ENCODE data around the gene ALDH1L1. TPM values are rescaled to one million over a fixed set of nuclear protein-coding genes. Genes with fewer than 3 reads are reported as not detected.

Gene ALDH1L1
- polyA plus RNA-seq, 3 donors = not detected

DNA sequence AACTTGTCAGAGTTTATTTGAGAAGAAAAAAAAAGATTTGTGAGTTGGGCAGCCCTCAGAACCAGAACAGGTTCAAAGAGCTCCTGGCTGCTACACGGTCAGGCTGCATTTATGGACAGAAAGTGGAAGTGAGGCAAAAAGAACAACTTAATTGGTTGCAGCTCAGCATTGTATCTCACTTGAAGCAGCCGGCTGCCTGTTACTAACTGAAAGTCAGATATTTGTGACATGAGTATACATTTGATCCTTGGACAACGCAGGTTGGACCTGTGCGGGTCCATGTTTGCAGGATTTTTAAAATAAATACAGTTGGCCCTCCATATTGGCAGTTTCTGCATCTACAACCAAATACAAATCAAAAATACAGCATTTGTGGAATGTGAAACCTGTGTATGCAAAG is 7.5 kb upstream of the ALDH1L1 start:
- DNase-seq = no peak
- no peaks in the 10 kb centered on the region for H3K4me1 ChIP-seq (ENCODE audit: control insufficient read depth in 1 of 2, insufficient read depth in 2 of 2, low read length in 2 of 2)
- TF ChIP-seq, protein P1, sequence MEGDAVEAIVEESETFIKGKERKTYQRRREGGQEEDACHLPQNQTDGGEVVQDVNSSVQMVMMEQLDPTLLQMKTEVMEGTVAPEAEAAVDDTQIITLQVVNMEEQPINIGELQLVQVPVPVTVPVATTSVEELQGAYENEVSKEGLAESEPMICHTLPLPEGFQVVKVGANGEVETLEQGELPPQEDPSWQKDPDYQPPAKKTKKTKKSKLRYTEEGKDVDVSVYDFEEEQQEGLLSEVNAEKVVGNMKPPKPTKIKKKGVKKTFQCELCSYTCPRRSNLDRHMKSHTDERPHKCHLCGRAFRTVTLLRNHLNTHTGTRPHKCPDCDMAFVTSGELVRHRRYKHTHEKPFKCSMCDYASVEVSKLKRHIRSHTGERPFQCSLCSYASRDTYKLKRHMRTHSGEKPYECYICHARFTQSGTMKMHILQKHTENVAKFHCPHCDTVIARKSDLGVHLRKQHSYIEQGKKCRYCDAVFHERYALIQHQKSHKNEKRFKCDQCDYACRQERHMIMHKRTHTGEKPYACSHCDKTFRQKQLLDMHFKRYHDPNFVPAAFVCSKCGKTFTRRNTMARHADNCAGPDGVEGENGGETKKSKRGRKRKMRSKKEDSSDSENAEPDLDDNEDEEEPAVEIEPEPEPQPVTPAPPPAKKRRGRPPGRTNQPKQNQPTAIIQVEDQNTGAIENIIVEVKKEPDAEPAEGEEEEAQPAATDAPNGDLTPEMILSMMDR (IDR thresholded peaks at IDR 0.05) = no peak
- peaks cover 6 to 13% (median 9%) of the 10 kb centered on the region in 3 donors for H3K27me3 Mint-ChIP-seq (ENCODE audit: low read depth in 3 of 3)
- no peak overlapping the region for H3K4me3 ChIP-seq (replicated peaks in 1 of 3; ENCODE audit: low read depth in 2 of 3, low read length in 3 of 3)
- H2AFZ ChIP-seq (ENCODE audit: insufficient read depth, low read depth, low read length, poor library complexity, severe bottlenecking) = no peak overlapping the region
- H4K20me1 ChIP-seq (ENCODE audit: insufficient read depth, low read length) = no peaks in the 10 kb centered on the region
- WGBS (ENCODE audit: insufficient coverage) = 80% methylated on average over 2 of the region's 4 CpGs
- H3K4me3 Mint-ChIP-seq = no peak overlapping the region
- no peaks in the 10 kb centered on the region for H3K79me2 ChIP-seq (ENCODE audit: insufficient read depth, low read length)
- no peaks in the 10 kb centered on the region for H3K4me1 Mint-ChIP-seq
- H3K36me3 ChIP-seq (replicated peaks in 1 of 2; ENCODE audit: control insufficient read depth in 1 of 2, insufficient read depth in 2 of 2, low read length in 2 of 2) = no peaks in the 10 kb centered on the region
- peaks cover 0 to 2% of the 10 kb centered on the region in 2 donors for H3K9me3 ChIP-seq (replicated peaks in 1 of 2; ENCODE audit: control insufficient read depth in 1 of 2, insufficient read depth in 1 of 2, low read length in 2 of 2)
- H3K36me3 Mint-ChIP-seq = no peaks in the 10 kb centered on the region
- peaks cover 0 to 4% (median 0%) of the 10 kb centered on the region in 7 donors for H3K9me3 Mint-ChIP-seq
- no peak overlapping the region for H3K9ac ChIP-seq (ENCODE audit: insufficient read depth, low read length, poor library complexity, severe bottlenecking)
- H3K27me3 ChIP-seq (ENCODE audit: control insufficient read depth in 2 of 2, insufficient read depth in 2 of 2, low read length in 2 of 2) = peaks cover 0 to 7% of the 10 kb centered on the region in 2 donors
- no peak overlapping the region for H3K4me2 ChIP-seq (replicated peaks; ENCODE audit: extremely low read depth, low read length, poor library complexity, severe bottlenecking)
- H3K27ac Mint-ChIP-seq = no peak overlapping the region
- H3K27ac ChIP-seq (ENCODE audit: low read depth in 1 of 2, low read length in 2 of 2) = no peak overlapping the region
- intact Hi-C loops (cut with micrococcal nuclease) = no loop called here

DNA sequence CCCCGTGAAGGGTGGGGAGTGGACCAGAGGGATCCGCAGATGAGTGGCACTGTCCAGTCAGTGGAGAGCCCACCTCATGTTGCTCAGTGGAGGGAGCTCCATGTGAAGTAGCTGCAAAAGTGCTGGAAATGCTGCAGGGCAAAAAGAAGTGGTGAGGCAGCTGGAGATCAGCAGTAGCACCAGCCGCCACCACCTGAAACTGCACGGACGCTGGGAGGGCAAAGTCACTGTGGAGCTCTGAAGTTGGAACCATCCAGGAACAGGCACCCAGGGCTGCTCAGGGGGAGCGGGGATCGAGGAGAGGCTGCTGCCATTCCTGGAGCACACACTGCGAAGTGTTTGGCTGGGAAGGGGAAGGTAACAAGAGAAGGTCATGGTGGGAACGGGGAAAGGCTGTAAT is 6.4 kb upstream of the ALDH1L1 start:
- H3K9me3 Mint-ChIP-seq = peaks cover 0 to 7% (median under 1%) of the 10 kb centered on the region in 7 donors

More for the DNA sequence above, 6.4 kb upstream of the ALDH1L1 start:
- TF ChIP-seq, protein P1 (IDR thresholded peaks at IDR 0.05) = no peak
- H3K27ac Mint-ChIP-seq = no peak overlapping the region
- Histone ChIP-seq H3K9ac (ENCODE audit: insufficient read depth, low read length, poor library complexity, severe bottlenecking) (no peak overlapping the region), H3K27ac (ENCODE audit: low read depth in 1 of 2, low read length in 2 of 2) (no peak overlapping the region), H3K27me3 (ENCODE audit: control insufficient read depth in 2 of 2, insufficient read depth in 2 of 2, low read length in 2 of 2) (peaks cover 5 to 19% of the 10 kb centered on the region in 2 donors), H3K36me3 (replicated peaks in 1 of 2; ENCODE audit: control insufficient read depth in 1 of 2, insufficient read depth in 2 of 2, low read length in 2 of 2) (no peaks in the 10 kb centered on the region), H3K4me3 (replicated peaks in 1 of 3; ENCODE audit: low read depth in 2 of 3, low read length in 3 of 3) (no peak overlapping the region), H3K79me2 (ENCODE audit: insufficient read depth, low read length) (no peaks in the 10 kb centered on the region), H3K4me2 (replicated peaks; ENCODE audit: extremely low read depth, low read length, poor library complexity, severe bottlenecking) (no peak overlapping the region), H4K20me1 (ENCODE audit: insufficient read depth, low read length) (no peaks in the 10 kb centered on the region), H3K9me3 (replicated peaks in 1 of 2; ENCODE audit: control insufficient read depth in 1 of 2, insufficient read depth in 1 of 2, low read length in 2 of 2) (peaks cover 0 to under 1% of the 10 kb centered on the region in 2 donors), H3K4me1 (ENCODE audit: control insufficient read depth in 1 of 2, insufficient read depth in 2 of 2, low read length in 2 of 2) (no peaks in the 10 kb centered on the region), H2AFZ (ENCODE audit: insufficient read depth, low read depth, low read length, poor library complexity, severe bottlenecking) (no peak overlapping the region)
- no peak overlapping the region for H3K4me3 Mint-ChIP-seq
- H3K36me3 Mint-ChIP-seq = no peaks in the 10 kb centered on the region
- H3K27me3 Mint-ChIP-seq (ENCODE audit: low read depth in 3 of 3) = peaks cover 17 to 25% (median 17%) of the 10 kb centered on the region in 3 donors
- DNase-seq = no peak
- intact Hi-C loops (cut with micrococcal nuclease) = no loop called here
- H3K4me1 Mint-ChIP-seq = no peaks in the 10 kb centered on the region
- 95% methylated on average over 9 of the region's 9 CpGs for WGBS (ENCODE audit: insufficient coverage)
